ENCODE results near the gene ARHGEF2.

DNA sequence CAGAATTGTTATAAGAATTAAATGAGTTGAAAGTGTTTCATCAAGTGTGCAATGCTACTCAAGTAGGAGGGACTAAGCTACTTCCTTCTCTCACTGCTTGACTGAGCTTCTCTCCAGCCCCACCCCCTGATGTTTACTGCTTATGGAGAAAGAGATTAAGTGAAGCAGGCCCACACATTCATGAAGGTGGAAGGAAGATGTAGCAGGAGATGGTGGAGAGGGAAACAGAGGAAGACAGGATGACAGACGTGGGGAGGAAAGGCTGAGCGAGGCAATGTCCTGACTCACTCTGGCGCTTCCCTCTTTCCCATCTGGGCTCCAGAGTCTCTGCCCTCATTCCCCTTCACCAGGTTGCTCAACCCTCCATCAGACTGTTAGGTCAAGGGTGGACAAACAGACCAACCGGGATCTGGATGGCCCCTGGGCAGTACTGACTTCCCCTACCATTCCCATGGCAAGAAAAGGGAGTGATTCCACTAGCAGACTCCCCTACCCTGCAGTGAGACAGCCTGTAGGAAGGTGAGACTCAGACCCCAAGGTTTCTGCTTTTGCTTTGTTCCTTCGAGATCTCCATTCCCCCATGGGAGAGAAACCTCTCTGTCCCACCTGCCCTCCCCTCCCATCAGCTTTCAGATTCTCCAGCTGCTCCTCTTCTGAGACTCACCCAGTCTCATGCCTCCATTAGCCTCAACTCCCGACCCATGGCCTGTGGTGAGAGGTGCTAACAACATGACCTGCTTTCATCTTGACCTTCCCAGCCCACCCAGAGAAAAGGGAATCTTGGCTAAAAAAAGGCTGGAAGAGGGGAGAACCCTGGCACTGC, 3.1 kb upstream of the ARHGEF2 start:
- TF ChIP-seq MYNN (IDR thresholded peaks at IDR 0.05) (no peak), MYNN (CRISPR knock-in tag; IDR thresholded peaks at IDR 0.05) (no peak), NR2C1 (IDR thresholded peaks at IDR 0.05) (no peak), NR2C1 (tag; IDR thresholded peaks at IDR 0.05) (peak; percentile 37; the same call in 1 of the 2 replicates), TSC22D4 (tag; IDR thresholded peaks at IDR 0.05) (no peak), ZNF24 (IDR thresholded peaks at IDR 0.05) (no peak), SIN3A (IDR thresholded peaks at IDR 0.05; ENCODE audit: borderline replicate concordance in 2 of 2, control insufficient read depth in 1 of 2, low read depth in 2 of 2, low read length in 2 of 2) (peak; percentile 41; a peak in 1 of 4 replicates), PTRF (tag; IDR thresholded peaks at IDR 0.05) (no peak), BACH1 (tag; IDR thresholded peaks at IDR 0.05) (peak; percentile 45; the same call in 1 of the 2 replicates), RCOR1 (IDR thresholded peaks at IDR 0.05; ENCODE audit: borderline replicate concordance in 1 of 2, low read depth in 2 of 2, low read length in 2 of 2) (peak in 1 of 2 experiments; percentile 44; a peak in 1 of 4 replicates), CBFA2T3 (IDR thresholded peaks at IDR 0.05) (no peak)
- TF ChIP-seq, protein P1, sequence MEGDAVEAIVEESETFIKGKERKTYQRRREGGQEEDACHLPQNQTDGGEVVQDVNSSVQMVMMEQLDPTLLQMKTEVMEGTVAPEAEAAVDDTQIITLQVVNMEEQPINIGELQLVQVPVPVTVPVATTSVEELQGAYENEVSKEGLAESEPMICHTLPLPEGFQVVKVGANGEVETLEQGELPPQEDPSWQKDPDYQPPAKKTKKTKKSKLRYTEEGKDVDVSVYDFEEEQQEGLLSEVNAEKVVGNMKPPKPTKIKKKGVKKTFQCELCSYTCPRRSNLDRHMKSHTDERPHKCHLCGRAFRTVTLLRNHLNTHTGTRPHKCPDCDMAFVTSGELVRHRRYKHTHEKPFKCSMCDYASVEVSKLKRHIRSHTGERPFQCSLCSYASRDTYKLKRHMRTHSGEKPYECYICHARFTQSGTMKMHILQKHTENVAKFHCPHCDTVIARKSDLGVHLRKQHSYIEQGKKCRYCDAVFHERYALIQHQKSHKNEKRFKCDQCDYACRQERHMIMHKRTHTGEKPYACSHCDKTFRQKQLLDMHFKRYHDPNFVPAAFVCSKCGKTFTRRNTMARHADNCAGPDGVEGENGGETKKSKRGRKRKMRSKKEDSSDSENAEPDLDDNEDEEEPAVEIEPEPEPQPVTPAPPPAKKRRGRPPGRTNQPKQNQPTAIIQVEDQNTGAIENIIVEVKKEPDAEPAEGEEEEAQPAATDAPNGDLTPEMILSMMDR (IDR thresholded peaks at IDR 0.05 in 2 of 3, conservative IDR thresholded peaks at IDR 0.05 in 1 of 3; ENCODE audit: insufficient read depth in 2 of 3, low read depth in 1 of 3, low read length in 3 of 3), result no peak

Data from K562 (cell line).